ENCODE measurements around the gene ROR1. TPM values are rescaled to one million over a fixed set of nuclear protein-coding genes. Genes with fewer than 3 reads are reported as not detected.
"Not testable (repeated sequence)": the region's sequence is repeated elsewhere in the genome, so short reads cannot be mapped to it uniquely, and the experiment has no call there.

Gene ROR1
- total RNA-seq, 1 donor, result 0.10 TPM

GRCh38 chr1:63818567-63819325, 44.9 kb downstream of the ROR1 start:
- no peak overlapping the region for H3K4me3 ChIP-seq (ENCODE audit: low read length)
- H3K4me1 ChIP-seq (ENCODE audit: insufficient read depth, low read length), result peaks cover 4% of the 10 kb centered on the region
- H3K27me3 ChIP-seq (ENCODE audit: insufficient read depth, low read length), result no peaks in the 10 kb centered on the region
- no peaks in the 10 kb centered on the region for H3K9me3 ChIP-seq (ENCODE audit: low read depth, low read length)

- Histone ChIP-seq H3K4me1 (ENCODE audit: insufficient read depth, low read length) (peaks cover 4% of the 10 kb centered on the region), H3K27me3 (ENCODE audit: insufficient read depth, low read length) (no peaks in the 10 kb centered on the region), H3K4me3 (ENCODE audit: low read length) (no peak overlapping the region), H3K9me3 (ENCODE audit: low read depth, low read length) (no peaks in the 10 kb centered on the region)
Observed at GRCh38 chr1:63819795-63820194, 46.0 kb downstream of the ROR1 start.

GRCh38 chr1:63821091-63822005, 47.5 kb downstream of the ROR1 start:
- H3K9me3 ChIP-seq (ENCODE audit: low read depth, low read length), result no peaks in the 10 kb centered on the region
- H3K27me3 ChIP-seq (ENCODE audit: insufficient read depth, low read length), result no peaks in the 10 kb centered on the region
- peaks cover 4% of the 10 kb centered on the region for H3K4me1 ChIP-seq (ENCODE audit: insufficient read depth, low read length)
- no peak overlapping the region for H3K4me3 ChIP-seq (ENCODE audit: low read length)

GRCh38 chr1:63822540-63822939, 48.7 kb downstream of the ROR1 start:
- Histone ChIP-seq H3K4me1 (ENCODE audit: insufficient read depth, low read length) (peaks cover 4% of the 10 kb centered on the region), H3K4me3 (ENCODE audit: low read length) (no peak overlapping the region), H3K9me3 (ENCODE audit: low read depth, low read length) (no peaks in the 10 kb centered on the region), H3K27me3 (ENCODE audit: insufficient read depth, low read length) (no peaks in the 10 kb centered on the region)

- H3K27me3 ChIP-seq (ENCODE audit: insufficient read depth, low read length), result no peaks in the 10 kb centered on the region
Observed at GRCh38 chr1:63824451-63824850, 50.6 kb downstream of the ROR1 start.

GRCh38 chr1:63825111-63825510, 51.3 kb downstream of the ROR1 start:
- Histone ChIP-seq H3K4me3 (ENCODE audit: low read length) (no peak overlapping the region), H3K27me3 (ENCODE audit: insufficient read depth, low read length) (no peaks in the 10 kb centered on the region), H3K4me1 (ENCODE audit: insufficient read depth, low read length) (peaks cover 4% of the 10 kb centered on the region), H3K9me3 (ENCODE audit: low read depth, low read length) (no peaks in the 10 kb centered on the region)

More at GRCh38 chr1:63824451-63824850, 50.6 kb downstream of the ROR1 start:
- no peak overlapping the region for H3K4me3 ChIP-seq (ENCODE audit: low read length)
- peaks cover 4% of the 10 kb centered on the region for H3K4me1 ChIP-seq (ENCODE audit: insufficient read depth, low read length)
- no peaks in the 10 kb centered on the region for H3K9me3 ChIP-seq (ENCODE audit: low read depth, low read length)

- not testable (repeated sequence) for H3K4me1 ChIP-seq (ENCODE audit: insufficient read depth, low read length); H3K9me3 ChIP-seq (ENCODE audit: low read depth, low read length); H3K27me3 ChIP-seq (ENCODE audit: insufficient read depth, low read length); H3K4me3 ChIP-seq (ENCODE audit: low read length)
Observed at GRCh38 chr1:63826246-63826861, 52.5 kb downstream of the ROR1 start.

- Histone ChIP-seq H3K27me3 (ENCODE audit: insufficient read depth, low read length) (no peaks in the 10 kb centered on the region), H3K4me3 (ENCODE audit: low read length) (no peak overlapping the region), H3K4me1 (ENCODE audit: insufficient read depth, low read length) (no peaks in the 10 kb centered on the region), H3K9me3 (ENCODE audit: low read depth, low read length) (no peaks in the 10 kb centered on the region)
Observed at GRCh38 chr1:63827411-63828321, 53.8 kb downstream of the ROR1 start.

- H3K27me3 ChIP-seq (ENCODE audit: insufficient read depth, low read length), result no peaks in the 10 kb centered on the region
Observed at GRCh38 chr1:63828322-63829044, 54.7 kb downstream of the ROR1 start.

GRCh38 chr1:63829349-63830327, 55.8 kb downstream of the ROR1 start:
- no peaks in the 10 kb centered on the region for H3K9me3 ChIP-seq (ENCODE audit: low read depth, low read length)
- H3K4me3 ChIP-seq (ENCODE audit: low read length), result no peak overlapping the region

More at GRCh38 chr1:63828322-63829044, 54.7 kb downstream of the ROR1 start:
- H3K4me1 ChIP-seq (ENCODE audit: insufficient read depth, low read length), result no peaks in the 10 kb centered on the region
- no peak overlapping the region for H3K4me3 ChIP-seq (ENCODE audit: low read length)
- H3K9me3 ChIP-seq (ENCODE audit: low read depth, low read length), result no peaks in the 10 kb centered on the region

GRCh38 chr1:63831409-63831808, 57.6 kb downstream of the ROR1 start:
- Histone ChIP-seq H3K27me3 (ENCODE audit: insufficient read depth, low read length) (no peaks in the 10 kb centered on the region), H3K4me3 (ENCODE audit: low read length) (no peak overlapping the region), H3K4me1 (ENCODE audit: insufficient read depth, low read length) (no peaks in the 10 kb centered on the region), H3K9me3 (ENCODE audit: low read depth, low read length) (no peaks in the 10 kb centered on the region)

More at GRCh38 chr1:63829349-63830327, 55.8 kb downstream of the ROR1 start:
- H3K27me3 ChIP-seq (ENCODE audit: insufficient read depth, low read length), result no peaks in the 10 kb centered on the region
- H3K4me1 ChIP-seq (ENCODE audit: insufficient read depth, low read length), result no peaks in the 10 kb centered on the region

- Histone ChIP-seq H3K9me3 (ENCODE audit: low read depth, low read length) (no peaks in the 10 kb centered on the region), H3K4me1 (ENCODE audit: insufficient read depth, low read length) (no peaks in the 10 kb centered on the region), H3K4me3 (ENCODE audit: low read length) (no peak overlapping the region), H3K27me3 (ENCODE audit: insufficient read depth, low read length) (no peaks in the 10 kb centered on the region)
Observed at GRCh38 chr1:63833363-63834119, 59.7 kb downstream of the ROR1 start.

All from mononuclear cell (primary cell).